Vagina (tissue), 2 donors: ENCODE data around the gene EFCAB11. TPM values are rescaled to one million over a fixed set of nuclear protein-coding genes. Genes with fewer than 3 reads are reported as not detected.

Experiments
- DNase-seq, 2 donors: peaks; one replicate each; pipeline ENCODE4 v3.0.0-alpha.2; 2017; ENCODE audit errors: extremely low spot score in 2 of 2
- H3K27ac ChIP-seq: fragments of 200-600 bp; sonication (generic); one replicate; pipeline ENCODE4 v1.5.1; 2019
- H3K27me3 ChIP-seq: fragments of 200-600 bp; sonication (generic); one replicate; pipeline ENCODE4 v1.5.1; 2019
- H3K36me3 ChIP-seq, 2 donors: fragments of 200-600 bp; sonication (generic); one replicate each; pipeline ENCODE4 v1.5.1; 2017 to 2019
- H3K4me1 ChIP-seq: fragments of 200-600 bp; sonication (generic); one replicate; pipeline ENCODE4 v1.5.1; 2019
- H3K4me3 ChIP-seq, 2 donors: fragments of 200-600 bp; sonication (generic); 1 replicate in 1 of 2; 2 replicates in 1 of 2; pipeline ENCODE4 v1.5.1; 2016 to 2019
- H3K9me3 ChIP-seq: fragments of 200-600 bp; sonication (generic); one replicate; pipeline ENCODE4 v1.5.1; 2019
- CTCF ChIP-seq, 3 experiments: fragments of 450-650 bp in 2 of 3; fragments of 200-600 bp in 1 of 3; sonication (generic) in 1 of 3; IDR thresholded peaks; one replicate each; pipeline ENCODE4 v1.5.1; 2017 to 2019; ENCODE audit warnings: antibody characterized with exemption in 3 of 3, mild to moderate bottlenecking in 2 of 3, moderate library complexity in 2 of 3
- POLR2A ChIP-seq, 2 donors: fragments of 450-650 bp; IDR thresholded peaks; one replicate each; pipeline ENCODE4 v1.6.1; 2017; ENCODE audit warnings: antibody characterized with exemption in 2 of 2, mild to moderate bottlenecking in 2 of 2, moderate library complexity in 2 of 2
- POLR2AphosphoS5 ChIP-seq, 2 donors: sonication (generic); formaldehyde crosslinking; IDR thresholded peaks; one replicate each; pipeline ENCODE4 v1.9.0; 2017; ENCODE audit warnings: antibody characterized with exemption in 2 of 2, mild to moderate bottlenecking in 2 of 2, low read depth in 1 of 2; ENCODE audit not compliant: insufficient read depth in 1 of 2
- intact Hi-C: fragments of 100-400 bp; cut with DNase I; formaldehyde crosslinking; loops from one replicate; pipeline ENCODE4 v1.15.1; 2023
- total RNA-seq: library from RNA; depleted of rRNA; stranded (reverse); fragments of >200 nt; gene quantifications from one replicate; pipeline ENCODE4 v1.2.3, GENCODE V29; 2016

Gene EFCAB11
- total RNA-seq, 1 donor from 2014 or later, result 9.6 TPM

GRCh38 chr14:89792489-89793366, 161.8 kb downstream of the EFCAB11 start:
- Histone ChIP-seq H3K27ac (peak overlapping the region; percentile 48), H3K4me3 (no peak overlapping the region), H3K4me1 (peaks cover 5% of the 10 kb centered on the region), H3K9me3 (no peaks in the 10 kb centered on the region), H3K27me3 (no peaks in the 10 kb centered on the region), H3K36me3 (no peaks in the 10 kb centered on the region)
- peak in 1 of 2 donors; percentile 91 for DNase-seq
- intact Hi-C loops, result no loop called here
- no peak for TF ChIP-seq CTCF (IDR thresholded peaks at IDR 0.05)
- no peak for TF ChIP-seq POLR2A (IDR thresholded peaks at IDR 0.05)
- TF ChIP-seq POLR2AphosphoS5 (IDR thresholded peaks at IDR 0.05; ENCODE audit: insufficient read depth in 1 of 2, low read depth in 1 of 2), result no peak

- Histone ChIP-seq H3K9me3 (no peaks in the 10 kb centered on the region), H3K27ac (no peak overlapping the region), H3K27me3 (no peaks in the 10 kb centered on the region), H3K4me3 (no peak overlapping the region), H3K36me3 (no peaks in the 10 kb centered on the region), H3K4me1 (no peaks in the 10 kb centered on the region)
- intact Hi-C loops, result no loop called here
- DNase-seq, result no peak
- TF ChIP-seq POLR2AphosphoS5 (IDR thresholded peaks at IDR 0.05; ENCODE audit: insufficient read depth in 1 of 2, low read depth in 1 of 2) (no peak), CTCF (IDR thresholded peaks at IDR 0.05) (no peak), POLR2A (IDR thresholded peaks at IDR 0.05) (no peak)
These were observed 167.0 kb downstream of the EFCAB11 start for GRCh38 chr14:89787525-89787924.

GRCh38 chr14:89781046-89781445, 173.5 kb downstream of the EFCAB11 start:
- TF ChIP-seq POLR2AphosphoS5 (IDR thresholded peaks at IDR 0.05; ENCODE audit: insufficient read depth in 1 of 2, low read depth in 1 of 2) (no peak), CTCF (IDR thresholded peaks at IDR 0.05) (no peak), POLR2A (IDR thresholded peaks at IDR 0.05) (no peak)
- intact Hi-C loops, result no loop called here
- Histone ChIP-seq H3K9me3 (no peaks in the 10 kb centered on the region), H3K36me3 (no peaks in the 10 kb centered on the region), H3K4me3 (no peak overlapping the region), H3K4me1 (no peaks in the 10 kb centered on the region), H3K27me3 (no peaks in the 10 kb centered on the region), H3K27ac (no peak overlapping the region)
- no peak for DNase-seq

- H3K27ac ChIP-seq, result no peak overlapping the region
- H3K4me3 ChIP-seq, result no peak overlapping the region
- TF ChIP-seq POLR2A (IDR thresholded peaks at IDR 0.05) (no peak), POLR2AphosphoS5 (IDR thresholded peaks at IDR 0.05; ENCODE audit: insufficient read depth in 1 of 2, low read depth in 1 of 2) (no peak)
- H3K4me1 ChIP-seq, result no peaks in the 10 kb centered on the region
- H3K36me3 ChIP-seq, result no peaks in the 10 kb centered on the region
- no peak for DNase-seq
- intact Hi-C loops, result no loop called here
- H3K27me3 ChIP-seq, result no peaks in the 10 kb centered on the region
- no peaks in the 10 kb centered on the region for H3K9me3 ChIP-seq
These were observed 174.8 kb downstream of the EFCAB11 start for GRCh38 chr14:89779707-89780106.

GRCh38 chr14:89775946-89776345, 178.6 kb downstream of the EFCAB11 start:
- intact Hi-C loops, result no loop called here
- no peaks in the 10 kb centered on the region for H3K4me1 ChIP-seq
- no peak overlapping the region for H3K4me3 ChIP-seq
- H3K27me3 ChIP-seq, result no peaks in the 10 kb centered on the region
- no peak for TF ChIP-seq POLR2A (IDR thresholded peaks at IDR 0.05)
- TF ChIP-seq POLR2AphosphoS5 (IDR thresholded peaks at IDR 0.05; ENCODE audit: insufficient read depth in 1 of 2, low read depth in 1 of 2), result no peak
- TF ChIP-seq CTCF (IDR thresholded peaks at IDR 0.05), result no peak
- H3K36me3 ChIP-seq, result no peaks in the 10 kb centered on the region
- H3K27ac ChIP-seq, result no peak overlapping the region
- H3K9me3 ChIP-seq, result no peaks in the 10 kb centered on the region
- DNase-seq, result no peak
